HCT116 (cell line): ENCODE measurements around the gene SFTPB.

Source experiments
- EGR1 ChIP-seq: IDR thresholded peaks from 2 replicates; pipeline ENCODE4 v1.6.1; 2012; ENCODE audit warnings: low read depth
- EZH2phosphoT487 ChIP-seq: fragments of 200-600 bp; IDR thresholded peaks from 2 replicates; pipeline ENCODE4 v1.6.1; 2018; ENCODE audit warnings: antibody characterized with exemption, borderline replicate concordance
- POLR2A ChIP-seq: IDR thresholded peaks from 2 replicates; pipeline ENCODE4 v1.7.0; 2011; ENCODE audit warnings: borderline replicate concordance; ENCODE audit not compliant: insufficient read depth, insufficient read length; ENCODE audit errors: extremely low read depth
- POLR2AphosphoS5 ChIP-seq: IDR thresholded peaks from 2 replicates; pipeline ENCODE4 v1.6.1; 2011; ENCODE audit warnings: mild to moderate bottlenecking, low read depth, low read length, moderate library complexity
- RAD21 ChIP-seq: IDR thresholded peaks from 2 replicates; pipeline ENCODE4 v1.6.1; 2012; ENCODE audit warnings: low read depth, mild to moderate bottlenecking
- SRF ChIP-seq: IDR thresholded peaks from 2 replicates; pipeline ENCODE4 v1.6.1; 2012; ENCODE audit warnings: low read depth
- TF ChIP-seq, protein P1 (sequence below), 3 experiments: fragments of 200-600 bp in 1 of 3; sonication (generic) in 1 of 3; IDR thresholded peaks in 2 of 3; conservative IDR thresholded peaks in 1 of 3; 2 replicates each; pipeline ENCODE4 v1.5.1; 2012 to 2017; ENCODE audit warnings: low read depth in 2 of 3, low read length in 2 of 3, antibody characterized with exemption in 1 of 3, borderline replicate concordance in 1 of 3, control low read depth in 1 of 3, mild to moderate bottlenecking in 1 of 3, mixed read lengths in 1 of 3, mixed run types in 1 of 3, moderate library complexity in 1 of 3; ENCODE audit not compliant: insufficient read depth in 1 of 3

DNA sequence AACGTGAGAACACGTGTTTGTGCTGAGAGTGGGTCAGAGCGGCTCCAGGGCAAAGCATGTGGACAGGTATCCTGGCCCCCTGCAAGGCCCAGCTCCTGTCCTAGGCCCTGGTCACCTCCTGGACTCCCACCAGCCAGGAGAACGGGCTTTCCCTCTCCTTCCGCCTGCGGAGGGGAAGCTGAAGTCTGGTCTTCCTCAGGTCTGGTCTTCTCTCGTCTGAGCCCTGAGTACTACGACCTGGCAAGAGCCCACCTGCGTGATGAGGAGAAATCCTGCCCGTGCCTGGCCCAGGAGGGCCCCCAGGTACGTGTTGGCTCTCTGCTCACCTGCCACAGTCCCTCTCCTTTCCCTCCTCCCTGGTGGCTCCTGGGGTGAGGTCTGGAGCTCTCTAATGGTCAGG is 27.1 kb upstream of the SFTPB start:
- TF ChIP-seq, protein P1, sequence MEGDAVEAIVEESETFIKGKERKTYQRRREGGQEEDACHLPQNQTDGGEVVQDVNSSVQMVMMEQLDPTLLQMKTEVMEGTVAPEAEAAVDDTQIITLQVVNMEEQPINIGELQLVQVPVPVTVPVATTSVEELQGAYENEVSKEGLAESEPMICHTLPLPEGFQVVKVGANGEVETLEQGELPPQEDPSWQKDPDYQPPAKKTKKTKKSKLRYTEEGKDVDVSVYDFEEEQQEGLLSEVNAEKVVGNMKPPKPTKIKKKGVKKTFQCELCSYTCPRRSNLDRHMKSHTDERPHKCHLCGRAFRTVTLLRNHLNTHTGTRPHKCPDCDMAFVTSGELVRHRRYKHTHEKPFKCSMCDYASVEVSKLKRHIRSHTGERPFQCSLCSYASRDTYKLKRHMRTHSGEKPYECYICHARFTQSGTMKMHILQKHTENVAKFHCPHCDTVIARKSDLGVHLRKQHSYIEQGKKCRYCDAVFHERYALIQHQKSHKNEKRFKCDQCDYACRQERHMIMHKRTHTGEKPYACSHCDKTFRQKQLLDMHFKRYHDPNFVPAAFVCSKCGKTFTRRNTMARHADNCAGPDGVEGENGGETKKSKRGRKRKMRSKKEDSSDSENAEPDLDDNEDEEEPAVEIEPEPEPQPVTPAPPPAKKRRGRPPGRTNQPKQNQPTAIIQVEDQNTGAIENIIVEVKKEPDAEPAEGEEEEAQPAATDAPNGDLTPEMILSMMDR (IDR thresholded peaks at IDR 0.05 in 2 of 3, conservative IDR thresholded peaks at IDR 0.05 in 1 of 3; ENCODE audit: borderline replicate concordance in 1 of 3, insufficient read depth in 1 of 3, low read depth in 2 of 3, low read length in 2 of 3), result no peak
- TF ChIP-seq RAD21 (no peak), EGR1 (no peak), EZH2phosphoT487 (no peak), SRF (no peak), POLR2A (no peak), POLR2AphosphoS5 (no peak)
